ENCODE results near the gene KLF5. TPM values are rescaled to one million over a fixed set of nuclear protein-coding genes. Genes with fewer than 3 reads are reported as not detected.

Gene KLF5
- total RNA-seq, 2 experiments from 2014 or later: 0.29 to 0.82 TPM

GRCh38 chr13:73077865-73078264 lies 19.1 kb downstream of the KLF5 start:
- Histone ChIP-seq H3K36me3 (ENCODE audit: insufficient read depth, low read length) (no peaks in the 10 kb centered on the region), H2AFZ (ENCODE audit: low read length) (no peak overlapping the region), H3K4me3 (ENCODE audit: low read depth, low read length, poor library complexity, severe bottlenecking) (no peak overlapping the region), H3K9me2 (ENCODE audit: insufficient read depth, low read length) (no peaks in the 10 kb centered on the region), H3K27ac (ENCODE audit: low read depth, low read length, poor library complexity, severe bottlenecking) (no peak overlapping the region), H3K9me3 (ENCODE audit: low read length) (no peaks in the 10 kb centered on the region), H4K20me1 (ENCODE audit: insufficient read depth, low read length) (no peaks in the 10 kb centered on the region), H3K4me1 (ENCODE audit: insufficient read depth, low read length, poor library complexity, severe bottlenecking) (no peaks in the 10 kb centered on the region), H3K4me2 (ENCODE audit: low read length) (no peak overlapping the region), H3K79me2 (ENCODE audit: insufficient read depth, low read depth, low read length) (no peaks in the 10 kb centered on the region)
- intact Hi-C loops (cut with micrococcal nuclease; ENCODE audit: unreplicated experiment): no loop called here
- no peak for DNase-seq (ENCODE audit: low spot score)
- ChIA-PET CTCF (ENCODE audit: unreplicated experiment) (no interaction called here), POLR2A (no interaction called here)
- TF ChIP-seq CTCF (conservative IDR thresholded peaks at IDR 0.05; ENCODE audit: low read length): no peak
- no peak for TF ChIP-seq EZH2phosphoT487 (IDR thresholded peaks at IDR 0.05; ENCODE audit: borderline replicate concordance, low read depth, low read length)
- BruUV-seq (replicated peaks): no TSS peak

GRCh38 chr13:73079359-73079758 lies 20.6 kb downstream of the KLF5 start:
- H3K4me2 ChIP-seq (ENCODE audit: low read length): no peak overlapping the region
- BruUV-seq (replicated peaks): no TSS peak
- H3K27ac ChIP-seq (ENCODE audit: low read depth, low read length, poor library complexity, severe bottlenecking): no peak overlapping the region
- intact Hi-C loops (cut with micrococcal nuclease; ENCODE audit: unreplicated experiment): no loop called here
- ChIA-PET CTCF (ENCODE audit: unreplicated experiment) (no interaction called here), POLR2A (interaction anchor here (0.6 to 1.0 kb wide), 2 partner anchors 15 to 84 kb away, joined by 3 read pairs; no protein-coding TSS in a partner anchor)
- no peak for DNase-seq (ENCODE audit: low spot score)
- no peak overlapping the region for H3K4me3 ChIP-seq (ENCODE audit: low read depth, low read length, poor library complexity, severe bottlenecking)
- TF ChIP-seq CTCF (conservative IDR thresholded peaks at IDR 0.05; ENCODE audit: low read length): no peak
- TF ChIP-seq EZH2phosphoT487 (IDR thresholded peaks at IDR 0.05; ENCODE audit: borderline replicate concordance, low read depth, low read length): no peak
- H2AFZ ChIP-seq (ENCODE audit: low read length): no peak overlapping the region
- H3K9me3 ChIP-seq (ENCODE audit: low read length): no peaks in the 10 kb centered on the region
- H4K20me1 ChIP-seq (ENCODE audit: insufficient read depth, low read length): no peaks in the 10 kb centered on the region
- no peaks in the 10 kb centered on the region for H3K4me1 ChIP-seq (ENCODE audit: insufficient read depth, low read length, poor library complexity, severe bottlenecking)
- H3K79me2 ChIP-seq (ENCODE audit: insufficient read depth, low read depth, low read length): no peaks in the 10 kb centered on the region
- H3K9me2 ChIP-seq (ENCODE audit: insufficient read depth, low read length): no peaks in the 10 kb centered on the region
- no peaks in the 10 kb centered on the region for H3K36me3 ChIP-seq (ENCODE audit: insufficient read depth, low read length)

DNA sequence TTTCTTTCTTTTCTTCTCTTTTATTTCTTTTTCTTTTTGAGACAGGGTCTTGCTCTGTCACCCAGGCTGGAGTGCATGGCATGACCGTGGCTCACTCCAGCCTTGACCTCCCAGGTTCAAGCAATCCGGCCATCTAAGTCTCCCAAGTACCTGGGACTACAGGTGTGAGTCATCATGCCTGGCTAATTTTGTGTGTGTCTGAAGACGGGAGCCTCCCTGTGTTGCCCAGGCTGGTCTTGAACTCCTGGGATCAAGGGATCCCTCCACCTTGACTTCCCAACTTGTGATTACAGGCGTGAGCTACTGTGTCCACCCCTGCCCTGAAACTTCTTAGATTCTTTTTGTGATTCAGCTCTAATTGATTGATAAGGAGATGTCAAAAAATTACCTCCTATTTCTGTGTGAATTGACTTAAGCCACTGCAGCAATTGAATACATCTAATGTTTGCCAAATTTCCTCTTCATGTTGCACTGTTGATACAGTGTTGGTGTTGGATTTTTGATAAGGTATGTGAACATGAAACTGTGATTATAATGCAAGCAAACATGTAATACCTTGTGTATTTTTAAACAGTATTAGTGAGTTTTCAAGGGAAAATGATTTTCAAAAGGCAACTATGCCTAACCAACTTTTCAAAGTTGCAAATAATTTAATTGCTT lies 22.6 kb downstream of the KLF5 start:
- DNase-seq (ENCODE audit: low spot score): no peak
- Histone ChIP-seq H3K27ac (ENCODE audit: low read depth, low read length, poor library complexity, severe bottlenecking) (no peak overlapping the region), H4K20me1 (ENCODE audit: insufficient read depth, low read length) (no peaks in the 10 kb centered on the region), H3K79me2 (ENCODE audit: insufficient read depth, low read depth, low read length) (no peaks in the 10 kb centered on the region), H2AFZ (ENCODE audit: low read length) (no peak overlapping the region), H3K9me3 (ENCODE audit: low read length) (no peaks in the 10 kb centered on the region), H3K4me3 (ENCODE audit: low read depth, low read length, poor library complexity, severe bottlenecking) (no peak overlapping the region), H3K4me2 (ENCODE audit: low read length) (no peak overlapping the region), H3K9me2 (ENCODE audit: insufficient read depth, low read length) (no peaks in the 10 kb centered on the region), H3K4me1 (ENCODE audit: insufficient read depth, low read length, poor library complexity, severe bottlenecking) (no peaks in the 10 kb centered on the region), H3K36me3 (ENCODE audit: insufficient read depth, low read length) (no peaks in the 10 kb centered on the region)
- ChIA-PET POLR2A (interaction anchor here (0.7 to 1.0 kb wide), 2 partner anchors 9 to 53 kb away, joined by 3 to 4 read pairs; no protein-coding TSS in a partner anchor), CTCF (ENCODE audit: unreplicated experiment) (no interaction called here)
- no TSS peak for BruUV-seq (replicated peaks)
- TF ChIP-seq CTCF (conservative IDR thresholded peaks at IDR 0.05; ENCODE audit: low read length): no peak
- no peak for TF ChIP-seq EZH2phosphoT487 (IDR thresholded peaks at IDR 0.05; ENCODE audit: borderline replicate concordance, low read depth, low read length)
- intact Hi-C loops (cut with micrococcal nuclease; ENCODE audit: unreplicated experiment): no loop called here
